Stimulated activated CD8-positive, alpha-beta memory T cell treated with anti-CD3 and anti-CD28 coated beads, Interleukin-2, amount 100 ng/mL, for 48 hours (primary cell): ENCODE measurements around the gene TSPAN32.
"Not testable (repeated sequence)": the region's sequence is repeated elsewhere in the genome, so short reads cannot be mapped to it uniquely, and the experiment has no call there.

Experiments
- DNase-seq, 2 donors: peaks; one replicate each; pipeline ENCODE4 v3.0.0-alpha.2; 2020; ENCODE audit warnings: low read depth in 2 of 2

Gene TSPAN32

GRCh38 chr11:2333486-2334205 lies 31.8 kb downstream of the TSPAN32 start:
- not testable (repeated sequence) for DNase-seq

GRCh38 chr11:2335286-2335685 lies 33.5 kb downstream of the TSPAN32 start:
- DNase-seq, result not testable (repeated sequence)

DNA sequence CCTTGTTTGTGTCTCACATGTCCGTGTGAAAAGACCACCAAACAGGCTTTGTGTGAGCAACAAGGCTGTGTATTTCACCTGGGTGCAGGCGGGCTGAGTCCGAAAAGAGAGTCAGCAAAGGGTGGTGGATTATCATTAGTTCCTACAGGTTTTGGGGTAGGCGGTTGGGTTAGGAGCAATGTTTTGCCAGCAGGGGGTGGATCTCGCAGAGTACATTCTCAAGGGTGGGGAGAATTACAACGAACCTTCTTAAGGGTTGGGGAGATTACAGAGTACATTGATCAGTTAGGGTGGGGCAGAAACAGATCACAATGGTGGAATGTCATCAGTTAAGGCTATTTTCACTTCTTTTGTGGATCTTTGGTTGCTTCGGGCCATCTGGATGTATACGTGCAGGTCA lies 36.9 kb downstream of the TSPAN32 start:
- DNase-seq, result not testable (repeated sequence)

- DNase-seq, result no peak
Observed at GRCh38 chr11:2342557-2342956, 40.7 kb downstream of the TSPAN32 start.

DNA sequence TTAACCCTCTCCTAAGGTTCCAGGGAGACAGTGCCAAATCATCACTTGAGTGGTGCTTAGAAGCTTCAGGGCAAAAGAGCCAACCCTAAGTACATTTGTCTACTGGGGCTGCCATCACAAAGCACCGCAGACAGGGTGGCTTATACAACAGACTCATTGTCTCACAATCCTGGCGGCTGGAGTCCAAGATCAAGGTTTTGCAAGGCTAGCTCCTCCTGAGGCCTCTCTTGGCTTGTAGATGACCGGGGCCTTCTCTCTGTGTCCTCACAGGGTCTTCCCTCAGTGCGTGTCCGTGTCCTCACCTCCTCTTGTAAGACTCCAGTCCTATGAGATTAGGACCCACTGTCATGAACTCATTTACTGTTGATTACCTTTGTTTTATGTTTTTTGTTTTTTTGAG lies 41.2 kb downstream of the TSPAN32 start:
- no peak for DNase-seq

GRCh38 chr11:2343502-2343901 lies 41.7 kb downstream of the TSPAN32 start:
- no peak for DNase-seq

- DNase-seq, result no peak
Observed at GRCh38 chr11:2345050-2345449, 43.2 kb downstream of the TSPAN32 start.

DNA sequence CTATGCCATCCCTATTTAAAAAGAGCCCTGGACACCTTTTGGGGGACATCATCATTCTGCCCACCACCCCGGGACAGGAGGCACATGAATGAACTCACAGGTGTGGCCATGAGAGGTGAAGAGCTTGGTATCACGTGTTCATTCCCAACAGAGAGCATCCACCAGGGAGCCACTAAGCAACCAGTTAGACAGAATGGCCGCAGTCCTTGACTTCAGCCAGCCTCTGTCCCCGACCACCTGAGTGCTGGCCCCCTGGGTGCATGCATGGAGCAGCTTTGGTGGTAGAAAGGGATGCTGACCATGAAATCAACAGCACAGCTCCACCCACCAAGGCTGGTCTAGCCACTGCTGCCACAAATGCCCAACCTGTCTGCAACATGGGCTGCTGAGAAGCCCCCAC lies 44.2 kb downstream of the TSPAN32 start:
- no peak for DNase-seq

- no peak for DNase-seq
Observed at GRCh38 chr11:2346586-2347307, 44.9 kb downstream of the TSPAN32 start.

DNA sequence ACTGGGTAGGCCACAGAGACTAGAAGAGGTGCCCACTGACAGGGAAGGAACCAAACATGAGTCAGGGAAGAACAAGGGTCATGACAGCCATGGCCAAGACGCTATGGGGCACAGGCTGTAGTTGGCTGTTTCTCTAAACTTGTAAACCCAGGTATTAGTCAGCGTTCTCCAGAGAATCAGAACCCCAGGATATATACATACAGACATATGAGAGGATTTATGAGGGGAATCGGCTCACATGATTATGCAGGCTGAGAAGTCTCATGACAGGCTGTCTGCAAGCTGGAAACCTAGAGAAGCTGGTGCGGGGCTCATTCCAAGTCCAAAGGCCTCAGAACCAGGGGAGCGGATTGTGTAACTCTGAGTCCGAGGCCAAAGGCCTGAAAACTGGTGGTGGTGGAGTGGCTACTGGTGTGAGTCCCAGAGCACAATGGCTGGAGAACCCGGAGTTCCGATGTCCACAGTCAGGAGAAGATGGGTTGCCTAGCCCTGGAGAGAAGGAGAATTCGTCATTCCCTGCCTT lies 45.6 kb downstream of the TSPAN32 start:
- DNase-seq, result no peak

DNA sequence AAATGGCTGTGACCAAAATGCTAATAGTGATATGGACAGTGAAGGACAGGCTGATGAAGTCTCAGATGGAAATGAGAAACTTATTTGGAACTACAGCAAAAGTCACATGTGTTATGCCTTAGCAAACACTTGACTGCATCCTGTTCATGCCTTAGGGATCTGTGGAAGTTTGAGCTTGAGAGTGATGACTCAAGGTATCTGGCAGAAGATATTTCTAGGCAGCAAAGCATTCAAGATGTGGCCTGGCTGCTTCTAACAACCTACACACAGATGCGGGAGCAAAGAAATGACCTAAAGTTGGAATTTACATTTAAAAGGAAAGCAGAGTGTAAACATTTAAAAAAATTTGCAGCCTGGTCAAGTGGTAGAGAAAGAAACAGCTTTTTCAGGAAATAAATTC lies 47.2 kb downstream of the TSPAN32 start:
- no peak for DNase-seq

GRCh38 chr11:2351701-2352100 lies 49.9 kb downstream of the TSPAN32 start:
- no peak for DNase-seq

- DNase-seq, result no peak
Observed at GRCh38 chr11:2352420-2352819, 50.6 kb downstream of the TSPAN32 start.

DNA sequence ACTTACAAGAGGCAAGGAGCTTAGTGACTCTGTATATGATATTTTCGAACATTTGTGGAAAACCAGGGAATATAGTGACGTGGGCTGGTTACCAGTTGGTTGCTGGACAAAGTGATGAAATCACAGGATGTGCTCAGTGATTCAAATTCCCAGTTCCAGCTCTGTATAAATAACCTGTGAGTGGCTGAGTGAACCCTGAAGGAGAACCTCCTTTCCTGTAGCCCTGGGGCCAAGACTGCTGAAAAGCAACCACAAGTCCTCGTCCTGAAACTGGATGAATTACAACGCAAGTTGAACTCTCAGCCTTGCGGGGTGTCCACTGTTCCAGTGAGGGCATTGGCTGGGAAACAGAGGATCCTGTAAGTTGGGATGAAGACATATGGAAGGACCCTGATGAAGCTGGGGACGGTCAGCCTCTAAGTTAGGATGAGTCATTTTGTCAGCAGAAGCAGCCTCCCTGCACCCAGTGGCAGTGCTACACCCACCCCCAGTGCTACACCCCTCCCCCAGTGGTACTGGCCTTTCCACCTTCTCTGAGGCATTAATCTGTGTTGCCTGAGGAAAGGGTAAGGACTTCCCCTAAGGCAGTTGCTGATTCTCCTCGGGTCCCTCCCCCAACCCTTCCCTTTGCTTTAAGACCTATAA lies 53.3 kb downstream of the TSPAN32 start:
- no peak for DNase-seq

DNA sequence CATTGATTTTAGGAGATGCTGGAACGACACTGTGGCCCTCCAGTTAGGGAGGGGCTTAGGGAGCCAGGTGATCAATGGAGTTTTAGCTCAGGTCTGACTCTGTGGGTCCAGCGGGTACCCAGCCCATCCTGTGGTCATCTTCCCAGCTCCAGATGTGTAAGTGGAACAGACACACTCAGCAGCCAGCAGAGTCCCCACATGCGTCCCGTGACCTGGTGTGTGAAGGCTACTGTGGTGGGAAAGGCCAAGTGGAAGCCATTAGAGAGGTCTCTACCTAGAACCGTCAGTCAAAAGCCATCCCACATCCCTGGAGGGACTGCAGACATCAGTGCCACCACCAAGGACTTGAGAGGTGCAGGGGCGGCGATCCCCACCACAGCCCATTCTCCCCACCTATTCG lies 55.4 kb downstream of the TSPAN32 start:
- DNase-seq, result no peak

DNA sequence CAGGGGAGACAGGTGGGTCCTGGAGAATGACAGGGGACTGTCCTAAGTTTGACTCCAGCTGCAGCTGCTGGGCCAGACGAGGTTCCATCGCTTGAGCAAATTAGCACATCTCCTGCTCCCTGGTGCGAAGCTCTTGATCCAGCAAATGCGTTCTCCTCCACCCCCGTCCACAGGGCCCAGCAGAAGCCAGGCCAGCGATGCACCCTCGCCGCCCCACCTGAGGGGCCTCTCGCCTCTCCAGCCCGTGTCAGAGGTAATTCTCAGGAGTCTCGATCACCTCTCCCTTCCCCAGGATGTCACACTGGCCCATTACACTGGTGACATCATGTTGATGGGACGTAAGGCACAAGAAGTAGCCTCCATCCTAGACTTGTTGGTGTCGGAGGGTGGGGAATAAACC lies 55.8 kb downstream of the TSPAN32 start:
- DNase-seq, result not testable (repeated sequence)

DNA sequence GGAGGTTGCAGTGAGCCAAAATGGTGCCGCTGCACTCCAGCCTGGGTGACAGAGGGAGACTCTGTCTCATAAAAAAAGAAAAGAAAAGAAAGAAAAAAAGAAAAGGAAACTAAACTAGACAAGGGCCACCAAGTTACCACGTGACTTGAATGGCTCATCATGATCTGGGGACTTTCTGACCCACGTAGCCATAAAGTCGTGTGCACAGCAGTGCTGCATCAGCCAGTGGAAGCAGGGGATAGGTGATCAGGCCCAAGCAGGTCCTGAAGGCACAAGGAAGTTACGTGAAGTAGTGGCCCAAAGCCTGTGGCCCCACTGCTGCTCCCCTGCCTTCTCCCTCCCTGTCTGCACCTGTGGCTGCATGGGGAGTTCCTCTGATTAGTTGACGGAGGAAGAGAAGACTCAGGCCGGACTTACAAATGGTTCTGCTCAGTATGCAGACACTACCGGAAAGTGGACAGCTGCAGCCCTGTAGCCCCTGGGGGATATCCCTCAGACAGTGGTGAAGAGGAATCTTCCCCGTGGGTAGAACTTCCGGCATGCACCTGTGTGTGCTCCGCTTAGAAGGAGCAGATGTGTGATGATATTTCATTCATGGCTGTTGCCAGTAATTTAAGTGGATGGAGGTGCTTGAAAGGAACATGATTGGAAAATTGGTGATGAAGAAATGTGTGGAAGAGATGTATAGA lies 57.1 kb downstream of the TSPAN32 start:
- no peak for DNase-seq

GRCh38 chr11:2359557-2359956 lies 57.7 kb downstream of the TSPAN32 start:
- DNase-seq, result no peak

DNA sequence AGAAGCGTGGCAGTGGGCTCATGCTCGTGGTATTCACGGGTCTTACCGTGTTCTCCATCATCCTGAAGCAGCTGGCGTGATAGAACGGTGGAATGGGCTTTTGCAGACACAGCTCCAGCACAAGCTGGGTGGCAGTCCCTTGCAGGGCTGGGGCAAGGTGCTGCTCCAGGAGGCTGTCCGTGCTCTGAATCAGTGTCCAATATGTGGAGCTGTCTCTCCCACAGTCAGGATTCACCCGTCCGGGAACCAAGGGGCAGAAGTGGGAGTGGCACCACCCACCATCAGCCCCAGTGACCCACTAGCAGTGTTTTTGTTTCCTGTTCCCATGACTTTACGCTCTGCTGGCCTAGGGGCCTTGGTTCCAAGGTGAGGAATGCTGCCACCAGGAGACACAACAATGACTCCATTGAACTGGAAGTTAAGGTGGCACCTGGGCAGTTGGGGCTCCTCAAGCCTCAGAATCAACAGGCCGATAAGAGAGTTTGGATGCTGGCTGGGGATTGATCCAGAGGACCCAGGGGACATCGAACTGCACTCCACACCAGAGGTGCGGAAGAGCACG lies 58.3 kb downstream of the TSPAN32 start:
- no peak for DNase-seq

GRCh38 chr11:2361565-2361964 lies 59.8 kb downstream of the TSPAN32 start:
- DNase-seq, result no peak

DNA sequence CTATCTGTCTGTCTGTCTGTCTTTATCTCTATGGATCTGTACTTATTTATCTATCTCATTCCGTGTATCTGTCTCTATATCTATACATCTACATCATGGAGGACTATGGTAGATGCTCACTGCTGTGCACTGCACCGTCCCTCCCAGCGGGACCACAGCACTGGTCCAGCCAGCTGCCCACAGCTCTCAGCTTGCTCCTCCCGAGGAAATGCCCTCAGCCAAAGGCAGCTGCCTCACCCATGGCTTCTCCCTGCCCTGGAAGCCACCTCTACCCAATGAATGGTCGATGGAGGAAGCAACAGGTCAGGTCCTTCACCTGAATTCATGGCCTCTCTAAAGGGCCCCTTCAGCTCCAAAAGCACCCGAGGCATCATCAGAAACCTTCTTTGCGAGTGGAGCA lies 60.6 kb downstream of the TSPAN32 start:
- no peak for DNase-seq

- DNase-seq, result no peak
Observed at GRCh38 chr11:2363130-2363529, 61.3 kb downstream of the TSPAN32 start.
